K562 treated with DMSO at 1 percent for 4 hours (cell line): ENCODE measurements around the gene TAT. TPM values are rescaled to one million over a fixed set of nuclear protein-coding genes. Genes with fewer than 3 reads are reported as not detected.

Experiments
- total RNA-seq: library from RNA; unstranded; fragments of 300-600 nt; gene quantifications from 2 replicates; pipeline ENCODE4 v1.2.3, GENCODE V29; 2022; ENCODE audit not compliant: insufficient read depth

The TAT gene
- total RNA-seq, result not detected in 2 replicates

GRCh38 chr16:71576971-71577370 is at the start of gene TAT:
TSS of gene TAT (minus strand) at chr16:71577092. CDS start at chr16:71576415, 677 bp downstream.

GRCh38 chr16:71626018-71626857 is 49.3 kb upstream of the TAT start, which contains the start of gene MARVELD3:
TSS of gene MARVELD3 (plus strand) at chr16:71626184. CDS start at chr16:71626230, 46 bp downstream.

GRCh38 chr16:71526111-71526631 is 50.7 kb downstream of the TAT start, which contains the start of gene CHST4:
TSS of gene CHST4 (plus strand) at chr16:71526426. CDS start at chr16:71536678, 10,252 bp downstream.

Other genes starting within 250 kb of the TAT start
- not detected in 2 replicates for gene CALB2, start 218.4 kb downstream of the TAT start, total RNA-seq
- not detected in 2 replicates for gene TLE7, start 135.0 kb downstream of the TAT start, total RNA-seq
- 6.5 and 8.7 TPM in 2 replicates for gene ZNF23, start 114.8 kb downstream of the TAT start, total RNA-seq
- gene ZNF19, start 87.8 kb downstream of the TAT start, total RNA-seq, result 0.58 TPM in 1 of 2 replicates, not detected in the other
- not detected in 2 replicates for gene CHST4, start 50.7 kb downstream of the TAT start, total RNA-seq
- not detected in 2 replicates for gene MARVELD3, start 49.1 kb upstream of the TAT start, total RNA-seq
- 1.8 and 2.5 TPM in 2 replicates for gene PHLPP2, start 147.6 kb upstream of the TAT start, total RNA-seq
- 39.1 and 44.6 TPM in 2 replicates for gene AP1G1, start 231.7 kb upstream of the TAT start, total RNA-seq